ENCODE measurements around the gene DNER.

DNER gene

DNA sequence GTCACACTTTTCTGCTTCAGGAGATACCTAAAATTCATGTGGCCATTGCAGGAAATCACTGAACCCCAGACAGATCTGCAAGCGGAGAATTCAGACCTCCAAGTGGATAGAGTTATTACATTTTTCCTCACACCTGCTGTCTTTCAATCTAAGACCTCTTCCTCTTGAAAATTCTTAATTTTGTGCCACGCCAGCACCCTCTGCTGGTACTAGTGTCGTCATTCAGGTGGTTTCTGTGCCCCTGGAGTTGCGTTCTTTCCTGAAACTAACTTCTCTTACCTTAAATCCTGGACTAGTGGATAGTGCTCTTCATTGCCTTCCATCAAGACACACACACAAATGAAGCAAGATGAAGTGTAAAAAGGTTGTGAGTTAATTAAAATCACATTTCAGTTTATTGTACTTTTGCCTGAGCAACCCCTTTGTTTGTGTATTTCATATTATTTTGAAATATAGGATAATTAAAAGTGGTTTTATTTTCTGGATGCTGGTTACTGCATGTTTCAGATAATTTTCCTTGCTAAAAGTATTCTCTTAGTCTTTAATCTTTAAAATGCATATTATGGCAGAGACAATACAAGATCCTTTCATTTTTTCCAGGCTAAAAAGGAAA is 1.6 kb upstream of the DNER start:
- DNase-seq (ENCODE audit: low read depth), result no peak
- TF ChIP-seq, protein P1, sequence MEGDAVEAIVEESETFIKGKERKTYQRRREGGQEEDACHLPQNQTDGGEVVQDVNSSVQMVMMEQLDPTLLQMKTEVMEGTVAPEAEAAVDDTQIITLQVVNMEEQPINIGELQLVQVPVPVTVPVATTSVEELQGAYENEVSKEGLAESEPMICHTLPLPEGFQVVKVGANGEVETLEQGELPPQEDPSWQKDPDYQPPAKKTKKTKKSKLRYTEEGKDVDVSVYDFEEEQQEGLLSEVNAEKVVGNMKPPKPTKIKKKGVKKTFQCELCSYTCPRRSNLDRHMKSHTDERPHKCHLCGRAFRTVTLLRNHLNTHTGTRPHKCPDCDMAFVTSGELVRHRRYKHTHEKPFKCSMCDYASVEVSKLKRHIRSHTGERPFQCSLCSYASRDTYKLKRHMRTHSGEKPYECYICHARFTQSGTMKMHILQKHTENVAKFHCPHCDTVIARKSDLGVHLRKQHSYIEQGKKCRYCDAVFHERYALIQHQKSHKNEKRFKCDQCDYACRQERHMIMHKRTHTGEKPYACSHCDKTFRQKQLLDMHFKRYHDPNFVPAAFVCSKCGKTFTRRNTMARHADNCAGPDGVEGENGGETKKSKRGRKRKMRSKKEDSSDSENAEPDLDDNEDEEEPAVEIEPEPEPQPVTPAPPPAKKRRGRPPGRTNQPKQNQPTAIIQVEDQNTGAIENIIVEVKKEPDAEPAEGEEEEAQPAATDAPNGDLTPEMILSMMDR (IDR thresholded peaks at IDR 0.05; ENCODE audit: control insufficient read depth, insufficient read depth, low read depth, low read length, missing control alignments), result peak; percentile 36
- H3K4me3 ChIP-seq (ENCODE audit: control insufficient read depth, low read depth, low read length), result no peak overlapping the region

DNA sequence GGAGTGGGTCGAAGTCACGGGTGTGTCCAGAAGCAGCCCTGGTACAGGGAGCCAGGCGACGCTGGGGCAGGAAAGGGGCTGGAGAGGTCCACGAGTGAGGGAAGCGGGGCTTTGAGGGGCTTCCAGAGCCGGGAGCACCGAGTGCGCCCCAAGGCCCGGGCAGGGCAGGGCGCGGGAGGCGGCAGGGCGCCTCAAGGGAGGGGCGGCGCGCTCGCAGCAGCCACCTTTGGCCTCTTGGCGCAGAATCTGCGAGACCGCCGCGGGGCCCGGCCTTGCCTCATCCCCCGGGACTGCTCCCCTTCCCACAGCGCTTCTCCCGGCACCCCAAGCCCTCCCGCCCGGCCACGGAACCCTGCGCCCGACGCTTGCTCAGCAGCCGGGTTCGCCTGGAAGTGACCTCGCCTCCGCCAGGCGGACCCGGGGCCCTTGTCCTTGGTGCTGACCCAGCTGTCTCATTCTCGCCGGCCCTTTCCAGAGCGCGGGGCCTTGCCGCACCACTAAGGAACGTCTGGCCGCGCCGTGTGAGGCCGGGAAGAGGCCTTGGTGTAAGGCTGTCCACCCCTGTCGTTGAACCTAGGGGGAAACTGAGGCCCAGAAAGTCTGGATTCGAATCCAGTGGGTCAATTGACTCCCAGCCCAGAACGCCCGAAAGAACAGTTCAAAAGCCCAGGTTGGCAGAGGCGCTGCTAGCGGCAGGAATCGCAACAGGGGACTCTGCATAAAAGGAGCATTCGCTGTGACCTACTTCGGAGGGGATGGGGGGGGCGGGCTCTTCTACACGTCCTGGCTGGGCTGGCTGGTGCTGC is 584 bp upstream of the DNER start:
- peak overlapping the region; percentile 38 for H3K4me3 ChIP-seq (ENCODE audit: control insufficient read depth, low read depth, low read length)
- TF ChIP-seq, protein P1 (IDR thresholded peaks at IDR 0.05; ENCODE audit: control insufficient read depth, insufficient read depth, low read depth, low read length, missing control alignments), result no peak
- no peak for DNase-seq (ENCODE audit: low read depth)

DNA sequence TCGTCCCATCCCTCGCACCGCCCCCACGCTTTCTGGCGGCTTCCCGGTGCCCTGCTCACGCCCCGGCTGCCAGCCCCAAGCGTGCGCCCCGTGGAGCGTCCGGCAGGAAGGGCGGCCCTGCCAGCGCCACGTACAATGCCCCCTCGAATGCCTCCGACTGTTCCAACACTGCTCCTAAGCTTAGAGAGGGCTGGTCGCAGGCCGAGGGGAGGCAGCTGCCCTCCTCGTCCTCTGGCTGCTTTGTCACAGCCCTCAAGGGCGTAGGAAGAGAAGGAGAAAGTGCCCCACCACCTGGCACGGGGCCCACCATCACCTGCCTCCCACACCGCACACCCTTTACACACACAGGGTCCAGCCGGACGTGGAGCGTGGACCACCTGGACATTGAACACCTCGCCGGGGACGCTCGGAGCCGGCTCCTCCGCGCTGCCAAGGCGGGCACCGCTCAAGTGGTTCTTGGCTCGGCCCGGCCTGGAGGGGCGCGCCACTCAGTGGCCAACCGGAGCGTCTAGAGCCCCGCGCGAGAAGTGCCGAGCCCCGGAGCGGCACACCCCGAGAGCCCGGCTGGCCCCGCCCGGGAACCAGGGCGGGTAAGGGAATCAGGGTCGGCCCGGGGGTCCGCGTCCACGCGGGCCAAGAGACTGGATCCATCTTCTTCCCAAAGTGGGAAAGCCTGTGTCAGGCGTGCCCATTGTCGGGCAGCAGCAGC is 830 bp downstream of the DNER start:
- no peak overlapping the region; the same call in 1 of the 2 replicates for H3K4me3 ChIP-seq (ENCODE audit: control insufficient read depth, low read depth, low read length)
- DNase-seq (ENCODE audit: low read depth), result no peak
- TF ChIP-seq, protein P1 (IDR thresholded peaks at IDR 0.05; ENCODE audit: control insufficient read depth, insufficient read depth, low read depth, low read length, missing control alignments), result no peak

DNA sequence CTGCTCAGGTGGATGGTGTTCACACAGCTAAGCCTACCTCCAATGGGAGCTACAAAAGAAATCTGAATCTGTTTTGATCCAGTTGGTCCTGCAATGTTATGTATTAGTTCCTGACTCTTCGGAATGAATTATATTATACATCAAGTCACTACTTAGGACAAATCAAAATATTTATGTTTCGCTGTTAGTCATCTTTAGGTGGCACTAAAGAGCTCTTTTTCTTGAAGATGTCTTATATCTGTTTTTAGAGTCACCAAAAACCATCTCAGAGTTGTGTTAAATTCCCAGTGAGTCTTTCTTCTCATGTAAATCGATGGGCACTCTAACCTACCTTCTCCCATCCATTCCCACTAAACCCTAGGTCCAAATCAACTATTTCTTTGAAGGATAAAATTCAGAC is 2.2 kb downstream of the DNER start:
- no peak for DNase-seq (ENCODE audit: low read depth)
- H3K4me3 ChIP-seq (ENCODE audit: control insufficient read depth, low read depth, low read length), result no peak overlapping the region
- TF ChIP-seq, protein P1 (IDR thresholded peaks at IDR 0.05; ENCODE audit: control insufficient read depth, insufficient read depth, low read depth, low read length, missing control alignments), result no peak

DNA sequence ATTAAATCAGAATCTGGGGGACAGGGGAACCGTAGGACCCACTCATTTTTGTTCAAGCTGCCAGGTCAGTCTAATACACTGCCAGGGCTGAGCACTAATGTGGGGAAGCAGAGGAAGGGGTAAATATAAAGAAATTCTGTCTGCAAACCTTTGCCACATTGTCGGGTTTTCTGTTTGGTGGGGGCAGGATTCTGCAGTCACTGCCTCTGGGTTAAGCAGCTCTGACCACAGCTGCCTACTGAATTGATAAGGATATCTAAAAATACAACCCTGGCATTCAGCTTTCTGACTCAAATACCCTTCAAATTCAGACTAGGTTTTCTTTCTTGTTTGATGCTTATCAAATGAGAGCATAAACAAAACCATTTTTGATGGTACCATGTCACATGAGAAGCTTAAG is 6.0 kb downstream of the DNER start:
- TF ChIP-seq, protein P1 (IDR thresholded peaks at IDR 0.05; ENCODE audit: control insufficient read depth, insufficient read depth, low read depth, low read length, missing control alignments), result no peak
- no peak overlapping the region for H3K4me3 ChIP-seq (ENCODE audit: control insufficient read depth, low read depth, low read length)
- no peak for DNase-seq (ENCODE audit: low read depth)

DNA sequence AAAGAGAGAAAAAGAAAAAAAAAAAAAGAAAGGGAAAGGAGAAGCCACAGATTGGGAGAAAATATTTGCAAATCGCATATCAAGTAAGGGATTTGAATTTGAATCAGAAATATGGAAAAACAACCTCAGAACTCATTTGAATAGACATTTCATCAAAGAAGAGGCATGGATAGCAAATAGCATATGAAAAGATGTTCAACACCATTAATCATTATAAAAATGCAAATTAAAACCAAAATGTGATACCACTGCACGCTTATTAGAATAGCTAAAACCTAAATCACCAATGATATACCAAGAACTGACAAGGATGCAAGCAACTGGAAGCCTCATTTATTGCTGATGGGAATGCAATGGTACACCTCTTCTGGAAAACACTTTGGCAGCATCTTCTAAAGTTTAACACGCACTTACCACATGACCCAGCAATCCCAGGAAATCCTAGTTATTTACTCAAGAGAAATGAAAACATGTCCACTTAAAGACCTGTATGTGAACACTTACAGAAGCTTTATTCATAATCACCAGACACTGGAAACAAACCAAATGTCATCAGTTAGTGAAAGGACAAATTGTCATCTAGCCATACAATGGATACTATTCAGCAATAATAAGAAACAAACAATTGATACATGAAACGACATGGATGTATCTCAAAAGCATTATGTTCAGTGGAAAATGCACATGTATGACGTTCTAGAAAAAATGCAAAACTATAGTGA is 10.3 kb downstream of the DNER start:
- DNase-seq (ENCODE audit: low read depth), result no peak
- H3K4me3 ChIP-seq (ENCODE audit: control insufficient read depth, low read depth, low read length), result no peak overlapping the region
- TF ChIP-seq, protein P1 (IDR thresholded peaks at IDR 0.05; ENCODE audit: control insufficient read depth, insufficient read depth, low read depth, low read length, missing control alignments), result no peak
